Endothelial cell of umbilical vein (primary cell): Measurements from ENCODE around the gene NDST4. TPM values are rescaled to one million over a fixed set of nuclear protein-coding genes. Genes with fewer than 3 reads are reported as not detected.

Experiments
- BruUV-seq: library from RNA; stranded (reverse); fragments of 400-500 nt; replicated peaks from 2 replicates; lab custom pipeline; 2021; lab: Mats Ljungman, UMichigan
- CTCF ChIA-PET: fragments of 300-600, 350-600 bp; sonication (Branson Sonifier 250); formaldehyde crosslinking; loops from one replicate; lab custom pipeline; 2021; ENCODE audit warnings: antibody characterized with exemption, inconsistent platforms; lab: Charles Lee
- POLR2A ChIA-PET: fragments of 300-600, 350-600 bp; sonication (Branson Sonifier 250); formaldehyde crosslinking; loops from one replicate; lab custom pipeline; 2021; ENCODE audit warnings: antibody characterized with exemption, inconsistent platforms; lab: Charles Lee
- DNase-seq: peaks from one replicate; pipeline ENCODE4 v3.0.0-alpha.2; 2011; ENCODE audit warnings: low read depth, low spot score
- FAIRE-seq: peaks from 2 replicates; lab custom pipeline; 2011; peaks lifted over from hg19 to GRCh38; lab: Jason Lieb, UNC
- H2AFZ ChIP-seq: 2 replicates; pipeline ENCODE4 v1.6.0; 2012; ENCODE audit warnings: low read depth, low read length, control low read depth, inconsistent platforms
- H3K27ac ChIP-seq: 2 replicates; pipeline ENCODE4 v1.5.1; 2011; ENCODE audit warnings: low read depth, mild to moderate bottlenecking, control low read depth, low read length, moderate library complexity; ENCODE audit not compliant: insufficient read depth
- H3K27me3 ChIP-seq, 2 experiments: 2 replicates each; pipeline versions ENCODE4 v1.6.0 to v1.6.1; 2011; ENCODE audit warnings: low read length in 2 of 2, mixed read lengths in 1 of 2; ENCODE audit not compliant: control insufficient read depth in 2 of 2, insufficient read depth in 2 of 2
- H3K36me3 ChIP-seq, 2 experiments: 2 replicates in 1 of 2; 3 replicates in 1 of 2; pipeline ENCODE4 v1.5.1; 2011; ENCODE audit warnings: low read length in 2 of 2, mild to moderate bottlenecking in 1 of 2, moderate library complexity in 1 of 2; ENCODE audit not compliant: control insufficient read depth in 2 of 2, insufficient read depth in 2 of 2; ENCODE audit errors: extremely low read depth in 1 of 2
- H3K4me1 ChIP-seq: 3 replicates; pipeline ENCODE4 v1.5.1; 2011; ENCODE audit warnings: mild to moderate bottlenecking, low read length; ENCODE audit not compliant: control insufficient read depth, insufficient read depth; ENCODE audit errors: extremely low read depth
- H3K4me2 ChIP-seq: 2 replicates; pipeline ENCODE4 v1.6.1; 2011; ENCODE audit warnings: low read length, control low read depth, mixed read lengths; ENCODE audit not compliant: insufficient read depth
- H3K4me3 ChIP-seq, 3 experiments: fragments of 200-600 bp in 1 of 3; sonication (generic), shearing (Covaris generic) in 1 of 3; replicated peaks in 1 of 3; 2 replicates each; pipeline ENCODE4 v1.5.1; 2011 to 2016; ENCODE audit warnings: control low read depth in 3 of 3, low read length in 3 of 3, mild to moderate bottlenecking in 2 of 3, inconsistent platforms in 1 of 3, low read depth in 1 of 3, moderate library complexity in 1 of 3; ENCODE audit not compliant: insufficient read depth in 1 of 3
- H3K79me2 ChIP-seq: 2 replicates; pipeline ENCODE4 v1.6.0; 2012; ENCODE audit warnings: low read length, inconsistent platforms; ENCODE audit not compliant: control insufficient read depth, insufficient read depth
- H3K9ac ChIP-seq: replicated peaks from 2 replicates; pipeline ENCODE3; 2011; ENCODE audit warnings: low read length, control low read depth; ENCODE audit not compliant: insufficient read depth; ENCODE audit errors: extremely low read depth
- H3K9me1 ChIP-seq: replicated peaks from 3 replicates; pipeline ENCODE4 v1.6.0; 2011; ENCODE audit warnings: mild to moderate bottlenecking, low read length; ENCODE audit not compliant: control insufficient read depth, insufficient read depth; ENCODE audit errors: extremely low read depth
- H3K9me3 ChIP-seq: replicated peaks from 2 replicates; pipeline ENCODE4 v1.5.1; 2012; ENCODE audit warnings: low read length, inconsistent platforms; ENCODE audit not compliant: control insufficient read depth, insufficient read depth
- H4K20me1 ChIP-seq: replicated peaks from 2 replicates; pipeline ENCODE3; 2011; ENCODE audit warnings: mild to moderate bottlenecking, low read length; ENCODE audit not compliant: control insufficient read depth, insufficient read depth; ENCODE audit errors: extremely low read depth
- FOS ChIP-seq: IDR thresholded peaks from 2 replicates; pipeline ENCODE4 v1.6.1; 2011; ENCODE audit warnings: mild to moderate bottlenecking, low read length, moderate library complexity, borderline replicate concordance; ENCODE audit not compliant: insufficient read depth
- GATA2 ChIP-seq: IDR thresholded peaks from 2 replicates; pipeline ENCODE4 v1.7.0; 2011; ENCODE audit warnings: low read depth, mild to moderate bottlenecking, moderate library complexity, mixed read lengths, low read length; ENCODE audit not compliant: insufficient read length, insufficient read depth
- JUN ChIP-seq: IDR thresholded peaks from 2 replicates; pipeline ENCODE4 v1.6.1; 2011; ENCODE audit warnings: borderline replicate concordance, low read depth; ENCODE audit not compliant: insufficient read length, insufficient read depth
- MYC ChIP-seq: IDR thresholded peaks from one replicate; pipeline ENCODE4 v1.6.1; 2011; ENCODE audit warnings: mild to moderate bottlenecking, low read depth, low read length
- POLR2A ChIP-seq: IDR thresholded peaks from 2 replicates; pipeline ENCODE4 v1.6.1; 2012; ENCODE audit warnings: low read depth, mild to moderate bottlenecking, control low read depth, low read length
- POLR2AphosphoS5 ChIP-seq: IDR thresholded peaks from 2 replicates; pipeline ENCODE4 v1.6.1; 2012; ENCODE audit warnings: low read depth, mild to moderate bottlenecking, control low read depth, low read length, moderate library complexity; ENCODE audit not compliant: insufficient read depth
- dilution Hi-C: fragments of 300-500 bp; cut with MboI; formaldehyde crosslinking; loops from one replicate; pipeline ENCODE4 v1.15.0; 2019; ENCODE audit warnings: low sequenced_read_pairs; ENCODE audit not compliant: extremely low pct_ligation_motif_present
- intact Hi-C: fragments of 100-400 bp; cut with micrococcal nuclease; formaldehyde crosslinking; loops from one replicate; pipeline ENCODE4 v1.10.0; 2022
- polyA plus RNA-seq, 4 experiments: library from polyadenylated mRNA; depleted of rRNA in 3 of 4; stranded (reverse) in 3 of 4; unstranded in 1 of 4; fragments of >200 nt; gene quantifications; 2 replicates each; pipeline versions ENCODE4 v1.2.1 to v1.2.3, GENCODE V29; 2011 to 2012; ENCODE audit warnings: missing spikeins in 1 of 4
- total RNA-seq: library from RNA; stranded (reverse); gene quantifications from 2 replicates; pipeline ENCODE4 v1.2.3, GENCODE V29; 2021
- TF ChIP-seq, protein P1 (sequence below): IDR thresholded peaks from 2 replicates; pipeline ENCODE4 v1.6.1; 2011; ENCODE audit not compliant: insufficient read depth, insufficient read length
- TF ChIP-seq, protein P2 (sequence below), 2 donors: IDR thresholded peaks; 1 replicate in 1 of 2; 2 replicates in 1 of 2; pipeline ENCODE4 v1.5.1; 2011; ENCODE audit warnings: low read length in 2 of 2, mild to moderate bottlenecking in 2 of 2, moderate library complexity in 2 of 2, control low read depth in 1 of 2, inconsistent platforms in 1 of 2, low read depth in 1 of 2; ENCODE audit not compliant: insufficient read depth in 1 of 2; ENCODE audit errors: extremely low read depth in 1 of 2

NDST4 gene
- total and polyA plus RNA-seq, 2 donors (not counting 3 experiments of a cell fraction or from before 2014, with no cell fraction given) = not detected

DNA sequence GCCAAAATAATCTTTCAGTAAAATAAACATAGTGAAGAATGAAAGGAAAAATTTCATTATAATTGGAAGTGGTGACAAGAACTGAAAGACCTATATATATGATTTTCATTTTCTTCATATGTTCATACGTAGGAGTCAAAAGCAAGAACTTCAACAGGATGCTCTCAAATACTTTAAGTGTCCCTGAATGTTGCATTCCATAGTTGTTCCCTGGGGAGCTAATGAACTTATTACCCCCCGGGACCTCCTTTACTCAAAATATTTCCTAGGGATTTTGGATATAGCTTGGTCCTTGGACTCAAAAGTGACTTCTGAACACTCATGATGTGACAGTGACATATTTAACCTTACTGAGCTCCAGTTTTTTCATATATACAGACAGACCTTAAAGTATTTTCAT is 44.9 kb upstream of the NDST4 start:
- H3K27ac ChIP-seq = no peak overlapping the region
- intact Hi-C loops (no loop called here), dilution Hi-C loops (no loop called here)
- BruUV-seq = no TSS peak
- no peak overlapping the region for H3K4me3 ChIP-seq
- H3K9me3 ChIP-seq = no peaks in the 10 kb centered on the region
- no peak for FAIRE-seq
- no peaks in the 10 kb centered on the region for H3K4me1 ChIP-seq
- H3K4me2 ChIP-seq = no peak overlapping the region
- H3K36me3 ChIP-seq = no peaks in the 10 kb centered on the region
- no peaks in the 10 kb centered on the region for H3K79me2 ChIP-seq
- no peaks in the 10 kb centered on the region for H3K27me3 ChIP-seq
- H2AFZ ChIP-seq = no peak overlapping the region
- H3K9ac ChIP-seq = no peak overlapping the region
- CTCF ChIA-PET = no interaction called here
- TF ChIP-seq MYC (no peak), GATA2 (no peak), POLR2AphosphoS5 (no peak), POLR2A (no peak)
- TF ChIP-seq, protein P1, sequence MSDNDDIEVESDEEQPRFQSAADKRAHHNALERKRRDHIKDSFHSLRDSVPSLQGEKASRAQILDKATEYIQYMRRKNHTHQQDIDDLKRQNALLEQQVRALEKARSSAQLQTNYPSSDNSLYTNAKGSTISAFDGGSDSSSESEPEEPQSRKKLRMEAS = no peak
- no peak for DNase-seq
- H3K9me1 ChIP-seq = no peaks in the 10 kb centered on the region
- no peaks in the 10 kb centered on the region for H4K20me1 ChIP-seq
- POLR2A ChIA-PET = no interaction called here

DNA sequence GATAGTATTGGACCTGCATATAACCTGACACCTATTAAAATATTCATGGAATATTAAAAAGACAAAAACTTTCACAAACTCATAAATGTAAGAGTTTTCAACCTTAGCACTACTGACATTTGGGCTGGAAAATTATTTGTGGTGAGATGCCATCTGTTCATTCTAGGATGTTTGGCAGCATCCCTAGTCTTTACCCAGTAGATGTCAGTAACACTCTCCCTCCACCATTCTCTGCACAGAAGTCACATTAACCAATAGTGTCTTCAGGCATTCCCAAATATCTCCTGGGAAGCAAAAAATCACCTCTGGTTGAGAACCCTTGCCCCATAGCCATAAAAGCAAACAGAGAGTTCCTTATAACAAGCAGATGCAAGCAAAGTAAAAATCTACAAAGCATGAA is 41.4 kb upstream of the NDST4 start:
- FAIRE-seq = no peak
- CTCF ChIA-PET = no interaction called here

More for the DNA sequence above, 41.4 kb upstream of the NDST4 start:
- no peak overlapping the region for H3K9ac ChIP-seq
- no peaks in the 10 kb centered on the region for H3K27me3 ChIP-seq
- no peak for TF ChIP-seq POLR2AphosphoS5
- TF ChIP-seq FOS = no peak
- TF ChIP-seq JUN = no peak
- no peak for TF ChIP-seq POLR2A
- TF ChIP-seq, protein P2, sequence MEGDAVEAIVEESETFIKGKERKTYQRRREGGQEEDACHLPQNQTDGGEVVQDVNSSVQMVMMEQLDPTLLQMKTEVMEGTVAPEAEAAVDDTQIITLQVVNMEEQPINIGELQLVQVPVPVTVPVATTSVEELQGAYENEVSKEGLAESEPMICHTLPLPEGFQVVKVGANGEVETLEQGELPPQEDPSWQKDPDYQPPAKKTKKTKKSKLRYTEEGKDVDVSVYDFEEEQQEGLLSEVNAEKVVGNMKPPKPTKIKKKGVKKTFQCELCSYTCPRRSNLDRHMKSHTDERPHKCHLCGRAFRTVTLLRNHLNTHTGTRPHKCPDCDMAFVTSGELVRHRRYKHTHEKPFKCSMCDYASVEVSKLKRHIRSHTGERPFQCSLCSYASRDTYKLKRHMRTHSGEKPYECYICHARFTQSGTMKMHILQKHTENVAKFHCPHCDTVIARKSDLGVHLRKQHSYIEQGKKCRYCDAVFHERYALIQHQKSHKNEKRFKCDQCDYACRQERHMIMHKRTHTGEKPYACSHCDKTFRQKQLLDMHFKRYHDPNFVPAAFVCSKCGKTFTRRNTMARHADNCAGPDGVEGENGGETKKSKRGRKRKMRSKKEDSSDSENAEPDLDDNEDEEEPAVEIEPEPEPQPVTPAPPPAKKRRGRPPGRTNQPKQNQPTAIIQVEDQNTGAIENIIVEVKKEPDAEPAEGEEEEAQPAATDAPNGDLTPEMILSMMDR (IDR thresholded peaks at IDR 0.05; ENCODE audit: extremely low read depth in 1 of 2, insufficient read depth in 1 of 2, low read depth in 1 of 2, low read length in 2 of 2) = no peak
- no peak for TF ChIP-seq MYC
- no peak for TF ChIP-seq GATA2
- TF ChIP-seq, protein P1 = no peak
- H3K4me3 ChIP-seq = no peak overlapping the region
- dilution Hi-C loops = no loop called here
- H3K36me3 ChIP-seq = no peaks in the 10 kb centered on the region
- no peaks in the 10 kb centered on the region for H4K20me1 ChIP-seq
- POLR2A ChIA-PET = no interaction called here
- H3K9me3 ChIP-seq = no peaks in the 10 kb centered on the region
- H3K4me2 ChIP-seq = no peak overlapping the region
- H3K9me1 ChIP-seq = no peaks in the 10 kb centered on the region
- H3K79me2 ChIP-seq = no peaks in the 10 kb centered on the region
- no peak overlapping the region for H2AFZ ChIP-seq
- H3K4me1 ChIP-seq = no peaks in the 10 kb centered on the region
- BruUV-seq = no TSS peak
- H3K27ac ChIP-seq = no peak overlapping the region
- DNase-seq = no peak
- intact Hi-C loops = no loop called here
